ENCODE measurements around the gene CCT6A. TPM values are rescaled to one million over a fixed set of nuclear protein-coding genes. Genes with fewer than 3 reads are reported as not detected.
"Not testable (repeated sequence)": the region's sequence is repeated elsewhere in the genome, so short reads cannot be mapped to it uniquely, and the experiment has no call there.

The CCT6A gene
- total RNA-seq, 1 donor from 2014 or later: 77.3 TPM

DNA sequence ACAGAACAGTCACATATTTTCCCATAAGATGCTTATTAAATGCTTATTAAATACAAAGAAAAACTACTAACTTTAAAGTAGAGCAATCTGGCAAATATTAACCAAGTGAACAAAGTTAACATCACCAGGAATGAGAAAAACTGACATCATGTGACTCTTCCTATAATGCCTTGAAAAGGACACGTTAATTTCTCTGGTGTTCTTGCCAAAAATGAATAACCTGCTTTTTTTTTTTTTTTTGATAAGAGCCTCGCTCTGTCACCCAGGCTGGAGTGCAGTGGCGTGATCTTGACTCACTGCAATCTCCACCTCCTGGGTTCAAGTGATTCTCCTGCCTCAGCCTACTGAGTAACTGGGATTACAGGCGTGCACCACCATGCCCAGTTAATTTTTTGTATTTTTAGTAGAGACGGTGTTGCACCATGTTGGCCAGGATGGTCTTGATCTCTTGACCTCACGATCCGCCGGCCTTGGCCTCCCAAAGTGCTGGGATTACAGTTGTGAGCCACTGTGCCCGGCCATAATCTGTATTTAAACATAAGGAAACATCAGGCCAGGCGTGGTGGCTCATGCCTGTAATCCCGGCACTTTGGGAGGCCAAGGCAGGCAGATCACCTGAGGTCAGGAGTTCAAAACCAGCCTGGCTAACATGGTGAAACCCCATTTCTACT is 4.0 kb upstream of the CCT6A start:
- peak; percentile 31 for DNase-seq (ENCODE audit: low spot score)
- intact Hi-C loops (cut with DNase I); ATAC-seq: not testable (repeated sequence)

DNA sequence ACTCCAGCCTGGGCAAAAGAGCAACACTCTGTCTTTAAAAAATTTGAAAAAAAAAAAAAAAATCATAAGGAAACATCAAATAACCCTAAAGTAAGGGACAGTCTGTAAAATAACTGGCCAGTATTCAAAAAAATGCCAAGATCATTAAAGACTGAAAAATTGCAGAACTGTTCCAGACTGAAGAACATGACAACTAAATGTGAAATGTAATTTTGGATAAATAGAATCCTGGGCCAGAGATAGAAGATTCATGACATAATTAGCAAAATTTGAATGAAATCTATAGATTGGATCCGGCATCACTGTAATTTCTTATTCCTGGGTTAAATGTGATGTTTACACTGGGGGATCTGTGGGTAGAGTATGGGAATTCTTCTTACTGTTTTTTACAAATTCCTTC is 3.3 kb upstream of the CCT6A start:
- intact Hi-C loops (cut with DNase I): no loop called here
- ATAC-seq (no peak), DNase-seq (ENCODE audit: low spot score) (no peak)

DNA sequence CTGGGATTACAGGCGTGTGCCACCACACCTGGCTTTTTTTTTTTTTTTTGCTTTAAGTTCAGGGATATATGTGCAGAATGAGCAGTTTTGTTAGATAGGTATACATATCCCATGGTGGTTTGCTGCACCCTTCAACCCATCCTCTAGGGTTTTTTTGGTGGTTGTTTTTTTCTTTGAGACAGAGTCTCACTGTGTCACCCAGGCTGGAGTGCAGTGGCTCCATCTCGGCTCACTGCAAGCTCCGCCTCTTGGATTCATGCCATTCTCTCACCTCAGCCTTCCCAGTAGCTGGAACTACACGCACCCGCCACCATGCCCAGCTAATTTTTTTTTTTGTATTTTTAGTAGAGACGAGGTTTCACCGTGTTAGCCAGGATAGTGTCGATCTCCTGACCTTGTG is 2.8 kb upstream of the CCT6A start:
- intact Hi-C loops (cut with DNase I); ATAC-seq: not testable (repeated sequence)
- peak; percentile 55 for DNase-seq (ENCODE audit: low spot score)

DNA sequence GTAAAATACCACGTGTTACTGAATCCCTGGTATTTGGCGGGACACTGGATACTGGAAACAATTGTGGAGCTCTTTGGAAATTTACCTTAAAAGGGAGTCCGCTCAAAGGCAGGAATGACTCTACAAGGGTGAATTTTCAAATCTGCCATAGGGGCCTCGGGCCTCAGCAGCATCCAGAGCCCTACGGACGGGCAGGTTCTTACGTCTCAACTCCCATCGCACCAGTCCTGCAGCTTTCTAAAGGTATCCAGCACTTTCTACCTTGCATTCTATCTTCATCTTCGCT is 569 bp upstream of the CCT6A start:
- intact Hi-C loops (cut with DNase I): no loop called here
- no peak for DNase-seq (ENCODE audit: low spot score)
- no peak for ATAC-seq

DNA sequence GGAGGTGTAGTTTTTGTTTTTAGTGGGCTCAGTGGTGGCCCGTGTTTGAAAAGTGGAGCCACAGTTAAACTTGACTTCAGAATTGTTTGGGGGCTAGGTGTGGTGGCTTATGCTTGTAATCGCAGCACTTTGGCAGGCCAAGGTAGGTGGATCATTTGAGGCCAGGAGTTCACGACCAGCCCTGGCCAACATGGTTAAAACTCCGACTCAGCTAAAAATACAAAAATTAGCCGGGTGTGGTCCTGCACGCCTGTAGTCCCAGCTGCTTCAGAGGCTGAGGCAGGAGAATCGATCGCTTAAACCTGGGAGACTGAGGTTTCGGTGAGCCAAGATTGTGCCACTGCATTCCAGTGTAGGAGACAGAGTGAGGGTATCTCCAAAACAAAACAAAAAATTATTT is 1.8 kb downstream of the CCT6A start:
- intact Hi-C loops (cut with DNase I): no loop called here
- peak; percentile 21 for DNase-seq (ENCODE audit: low spot score)
- ATAC-seq: no peak

DNA sequence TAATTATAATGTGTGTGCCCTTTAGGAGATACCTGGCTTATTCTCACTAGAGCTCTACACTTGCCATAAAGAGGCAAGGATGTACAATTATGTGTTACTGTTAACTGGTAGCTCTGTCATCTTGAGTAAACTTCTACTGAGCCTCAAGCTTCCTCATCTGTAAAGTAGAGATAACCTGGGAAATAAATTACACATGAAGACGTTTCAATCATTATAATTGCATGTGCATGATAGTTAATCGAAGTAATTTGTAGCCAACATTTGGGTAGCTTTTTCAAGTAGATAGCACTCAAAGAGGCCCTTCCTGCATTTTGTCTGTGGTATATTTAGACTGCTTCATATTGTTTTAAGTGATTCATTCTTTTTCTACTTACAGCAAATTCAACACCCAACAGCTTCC is 2.4 kb downstream of the CCT6A start:
- intact Hi-C loops (cut with DNase I): no loop called here
- no peak for ATAC-seq

DNA sequence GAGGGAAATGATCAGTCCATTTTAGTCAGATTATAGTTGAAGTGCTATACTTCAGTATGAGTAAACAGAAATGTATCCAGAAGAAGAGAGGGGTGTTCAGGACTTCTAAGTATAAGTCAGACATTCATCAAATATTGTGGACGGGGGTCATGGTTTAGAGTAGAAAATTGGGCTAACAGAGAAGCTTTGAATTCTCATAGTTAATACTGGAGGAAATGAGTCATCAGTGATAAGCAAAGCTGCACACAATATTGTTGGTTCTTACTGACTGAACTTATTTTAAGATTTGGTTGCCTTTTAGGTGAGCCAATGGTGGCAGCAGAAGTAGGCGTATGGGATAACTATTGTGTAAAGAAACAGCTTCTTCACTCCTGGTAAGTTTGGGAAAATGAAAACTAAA is 10.8 kb downstream of the CCT6A start:
- intact Hi-C loops (cut with DNase I): no loop called here
- DNase-seq (ENCODE audit: low spot score) (no peak), ATAC-seq (no peak)

More for the DNA sequence above, 2.4 kb downstream of the CCT6A start:
- DNase-seq (ENCODE audit: low spot score): no peak

DNA sequence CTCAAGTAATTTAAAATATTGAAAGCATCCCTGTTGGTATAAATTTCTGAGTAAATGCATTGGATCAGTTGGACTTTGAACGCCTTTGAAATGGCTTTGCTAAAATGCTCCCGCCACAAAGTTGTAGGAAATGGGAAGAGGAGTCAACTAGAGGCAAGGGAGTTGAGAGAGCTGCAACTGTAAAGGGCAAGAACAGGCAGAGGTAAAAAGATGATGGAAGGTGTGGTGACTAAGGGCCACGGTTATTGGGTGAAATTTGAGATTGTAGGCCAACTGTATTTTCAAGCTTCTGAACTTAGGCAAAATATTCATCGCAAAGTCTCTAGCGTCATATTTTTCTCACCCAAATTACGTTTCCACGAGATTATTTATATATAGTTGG is 11.9 kb downstream of the CCT6A start:
- DNase-seq (ENCODE audit: low spot score): peak; percentile 4
- ATAC-seq: no peak
- intact Hi-C loops (cut with DNase I): no loop called here

DNA sequence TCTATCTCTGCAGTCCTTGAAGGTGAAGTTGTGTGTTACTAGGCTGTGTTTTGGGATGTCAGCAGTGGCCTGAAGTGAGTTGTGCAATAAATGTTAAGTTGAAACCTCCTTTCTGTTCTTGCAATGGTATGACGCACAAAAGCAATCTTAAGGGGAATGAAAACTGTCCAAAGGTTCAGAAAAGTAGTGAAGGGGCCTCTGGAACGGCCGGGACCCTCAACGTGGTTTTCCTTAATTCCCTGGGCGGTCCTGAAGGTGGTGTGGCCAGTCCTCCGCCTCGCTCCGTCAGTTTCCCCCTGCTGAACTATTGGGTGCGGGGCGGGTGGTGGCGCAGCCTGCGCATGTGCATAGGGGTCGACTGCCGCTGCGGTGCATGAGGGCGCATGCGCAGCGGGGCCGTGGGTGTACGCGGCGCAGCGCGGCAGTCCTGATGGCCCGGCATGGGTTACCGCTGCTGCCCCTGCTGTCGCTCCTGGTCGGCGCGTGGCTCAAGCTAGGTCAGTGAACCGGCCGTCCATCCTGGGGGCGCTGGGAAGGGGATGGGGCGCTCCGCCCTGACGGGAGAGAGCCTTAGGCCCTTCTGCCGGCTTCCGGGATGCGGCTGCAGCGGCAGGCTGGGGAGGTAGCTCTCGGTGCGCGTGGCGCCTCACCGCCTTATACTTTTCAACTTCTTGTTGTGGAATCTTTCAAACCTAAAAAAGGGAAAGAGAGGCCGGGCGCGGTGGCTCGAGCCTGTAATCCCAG is 12.5 kb downstream of the CCT6A start, which contains the start of gene SUMF2:
SUMF2 (plus strand) TSS at position 405 of the 744 bp plus-strand sequence; CDS start at position 431, 26 bp downstream.
- intact Hi-C loops (cut with DNase I): no loop called here

DNA sequence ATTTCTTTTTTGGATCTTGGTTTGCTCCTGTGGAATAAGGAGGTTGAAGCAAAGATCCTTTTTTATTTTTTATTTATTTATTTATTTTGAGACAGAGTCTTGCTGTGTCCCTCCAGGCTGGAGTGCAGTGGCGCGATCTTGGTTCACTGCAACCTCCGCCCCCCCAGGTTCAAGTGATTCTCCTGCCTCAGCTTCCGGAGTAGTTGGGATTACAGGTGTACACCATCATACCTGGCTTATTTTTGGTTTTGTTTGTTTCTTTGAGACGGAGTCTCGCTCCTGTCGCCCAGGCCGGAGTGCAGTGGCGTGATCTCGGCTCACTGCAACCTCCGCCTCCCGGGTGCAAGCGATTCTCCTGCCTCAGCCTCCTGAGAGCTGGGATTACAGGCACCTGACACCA is 14.8 kb downstream of the CCT6A start:
- ATAC-seq; intact Hi-C loops (cut with DNase I): not testable (repeated sequence)
- peak; percentile 49 for DNase-seq (ENCODE audit: low spot score)

More for the DNA sequence above, 12.5 kb downstream of the CCT6A start, which contains the start of gene SUMF2:
- DNase-seq (ENCODE audit: low spot score) (peak; percentile 95), ATAC-seq (peak; percentile 100)

DNA sequence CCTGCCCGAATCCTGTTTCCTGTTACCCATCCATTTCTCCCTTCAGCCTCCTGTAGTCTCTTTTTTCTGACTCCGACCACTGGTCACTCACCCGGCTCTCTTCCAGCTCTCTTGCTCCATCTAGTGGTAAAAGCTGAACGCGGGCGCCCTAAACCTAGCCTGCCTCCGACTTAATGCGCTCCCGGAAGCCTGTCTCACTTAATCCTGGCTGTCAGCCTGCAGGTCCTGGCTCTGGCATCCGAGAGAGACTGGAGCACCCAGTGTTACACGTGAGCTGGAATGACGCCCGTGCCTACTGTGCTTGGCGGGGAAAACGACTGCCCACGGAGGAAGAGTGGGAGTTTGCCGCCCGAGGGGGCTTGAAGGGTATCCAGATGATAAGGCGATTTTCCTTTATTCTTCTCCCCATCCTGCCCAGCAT is 22.8 kb downstream of the CCT6A start:
- DNase-seq (ENCODE audit: low spot score) (peak; percentile 89), ATAC-seq (peak; percentile 93)
- intact Hi-C loops (cut with DNase I): loop anchor here (10.0 kb wide), 2 partner anchors 70 to 430 kb away; no protein-coding TSS in a partner anchor

DNA sequence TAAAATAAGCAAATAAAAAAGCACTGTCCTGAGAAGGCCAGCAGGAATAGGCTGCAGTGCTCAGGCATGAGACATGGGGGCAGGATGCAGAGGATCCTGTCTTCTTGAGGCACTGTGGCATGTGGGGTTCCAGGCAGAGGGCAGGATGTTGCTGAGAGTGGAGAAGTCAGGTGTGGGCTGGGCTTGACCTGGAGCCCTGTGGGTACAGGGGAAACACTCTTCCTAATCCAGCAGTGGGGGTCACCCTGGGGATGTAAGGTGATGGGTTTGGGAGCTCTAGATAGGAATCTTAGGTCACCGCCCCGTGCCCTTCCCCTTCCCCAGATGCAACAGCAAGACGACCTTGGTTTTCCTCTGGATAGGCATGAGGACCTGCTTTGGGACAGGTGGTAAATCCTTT is 26.1 kb downstream of the CCT6A start:
- no peak for ATAC-seq
- DNase-seq (ENCODE audit: low spot score): peak; percentile 50
- intact Hi-C loops (cut with DNase I): loop anchor here (10.0 kb wide), 2 partner anchors 73 to 433 kb away; no protein-coding TSS in a partner anchor

DNA sequence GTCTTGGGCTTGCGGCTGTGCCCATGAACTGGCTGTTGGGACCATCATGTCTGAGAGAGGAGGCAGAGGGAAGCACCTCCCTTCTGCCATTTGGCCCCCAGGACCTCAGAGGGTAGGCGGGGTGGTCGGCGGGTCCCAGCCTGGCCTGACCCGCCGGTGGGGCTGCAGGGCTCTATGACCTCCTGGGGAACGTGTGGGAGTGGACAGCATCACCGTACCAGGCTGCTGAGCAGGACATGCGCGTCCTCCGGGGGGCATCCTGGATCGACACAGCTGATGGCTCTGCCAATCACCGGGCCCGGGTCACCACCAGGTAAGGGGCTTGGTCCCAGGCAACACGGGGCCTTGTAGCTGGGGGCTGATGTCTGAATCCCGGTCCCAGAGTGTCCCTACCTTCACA is 26.6 kb downstream of the CCT6A start:
- intact Hi-C loops (cut with DNase I): loop anchor here (10.0 kb wide), 2 partner anchors 73 to 433 kb away; no protein-coding TSS in a partner anchor
- DNase-seq (ENCODE audit: low spot score) (peak; percentile 50), ATAC-seq (no peak)

DNA sequence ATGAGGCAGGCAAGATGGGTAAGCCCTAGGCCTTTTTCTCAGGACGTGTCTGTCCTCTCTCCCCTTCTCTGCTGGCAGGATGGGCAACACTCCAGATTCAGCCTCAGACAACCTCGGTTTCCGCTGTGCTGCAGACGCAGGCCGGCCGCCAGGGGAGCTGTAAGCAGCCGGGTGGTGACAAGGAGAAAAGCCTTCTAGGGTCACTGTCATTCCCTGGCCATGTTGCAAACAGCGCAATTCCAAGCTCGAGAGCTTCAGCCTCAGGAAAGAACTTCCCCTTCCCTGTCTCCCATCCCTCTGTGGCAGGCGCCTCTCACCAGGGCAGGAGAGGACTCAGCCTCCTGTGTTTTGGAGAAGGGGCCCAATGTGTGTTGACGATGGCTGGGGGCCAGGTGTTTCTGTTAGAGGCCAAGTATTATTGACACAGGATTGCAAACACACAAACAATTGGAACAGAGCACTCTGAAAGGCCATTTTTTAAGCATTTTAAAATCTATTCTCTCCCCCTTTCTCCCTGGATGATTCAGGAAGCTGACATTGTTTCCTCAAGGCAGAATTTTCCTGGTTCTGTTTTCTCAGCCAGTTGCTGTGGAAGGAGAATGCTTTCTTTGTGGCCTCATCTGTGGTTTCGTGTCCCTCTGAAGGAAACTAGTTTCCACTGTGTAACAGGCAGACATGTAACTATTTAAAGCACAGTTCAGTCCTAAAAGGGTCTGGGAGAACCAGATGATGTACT is 28.1 kb downstream of the CCT6A start:
- intact Hi-C loops (cut with DNase I): loop anchor here (1.0 to 10.0 kb wide), 3 partner anchors 27 to 435 kb away; partner anchors contain the start of gene CHCHD2
- DNase-seq (ENCODE audit: low spot score): peak; percentile 83
- peak; percentile 85 for ATAC-seq

DNA sequence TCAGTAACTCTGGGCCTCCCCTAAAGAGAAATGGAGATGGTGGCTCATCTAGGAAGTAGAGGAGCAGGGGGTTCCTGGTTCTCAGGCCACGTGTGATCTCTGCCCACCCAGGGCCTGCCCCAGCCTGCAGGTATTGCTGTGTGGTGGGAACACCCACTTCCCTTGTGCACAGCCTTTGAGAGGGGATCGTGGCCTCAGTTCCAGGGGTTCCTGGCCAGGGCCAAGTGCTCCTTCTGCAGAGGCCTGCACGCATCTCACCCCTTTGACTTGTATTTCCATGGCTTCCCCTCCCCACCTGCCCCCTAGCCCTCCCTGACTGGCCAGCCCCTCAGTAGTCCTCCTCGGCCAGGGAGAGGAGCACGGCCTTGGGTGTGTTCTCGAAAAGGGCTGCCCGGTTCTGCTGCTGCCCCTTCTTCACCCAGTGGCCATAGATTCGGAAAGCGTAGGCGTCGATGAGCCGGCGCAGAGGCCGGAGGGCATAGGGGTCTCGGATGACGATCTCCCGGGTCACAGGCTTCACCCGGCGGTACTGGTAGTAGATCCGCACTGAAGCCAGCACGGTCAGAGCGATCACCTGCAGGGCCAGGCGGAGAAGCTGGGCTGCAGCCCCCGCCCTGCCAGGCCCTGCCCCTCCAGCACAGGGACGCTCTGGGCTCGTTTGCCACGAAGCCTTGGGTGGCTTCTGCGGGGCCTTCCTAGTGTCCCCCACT is 29.3 kb downstream of the CCT6A start:
- ATAC-seq; DNase-seq (ENCODE audit: low spot score): not testable (repeated sequence)
- intact Hi-C loops (cut with DNase I): loop anchor here (1.0 kb wide), 1 partner anchor 25 kb away; the partner anchor contains the start of gene CHCHD2

DNA sequence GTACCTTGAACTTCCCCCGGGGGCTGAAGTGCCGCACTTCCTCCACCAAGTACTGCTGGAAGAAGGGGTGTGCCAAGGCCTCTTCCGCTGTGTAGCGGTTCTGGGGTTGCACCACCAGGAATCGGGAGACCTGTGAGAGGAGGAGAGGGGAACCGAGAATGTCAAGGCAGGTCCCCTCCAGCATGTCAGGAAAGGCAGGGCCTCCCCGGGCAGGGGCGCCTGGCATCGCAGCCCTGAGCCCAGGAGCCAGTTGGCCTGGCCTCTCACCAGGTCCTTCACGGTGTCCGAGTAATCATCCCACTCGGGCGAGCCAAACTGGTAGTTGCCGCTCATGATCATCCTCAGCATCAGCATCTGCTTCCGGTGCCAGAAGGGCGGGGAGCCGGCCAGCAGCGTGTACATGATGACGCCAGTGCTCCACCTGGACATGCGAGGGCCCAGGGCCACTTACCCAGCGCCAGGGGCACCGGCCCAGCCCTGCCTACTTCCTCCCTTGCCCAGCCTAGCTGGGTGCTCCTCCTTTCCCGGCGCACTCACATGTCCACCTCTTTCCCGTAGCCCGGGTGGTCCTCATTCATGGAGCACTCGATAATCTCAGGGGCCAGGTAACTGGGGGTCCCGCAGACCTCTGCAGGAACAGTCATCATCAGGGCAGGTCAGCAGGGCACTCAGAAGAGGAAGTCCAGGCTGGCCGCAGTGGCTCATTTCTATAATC is 30.2 kb downstream of the CCT6A start:
- intact Hi-C loops (cut with DNase I): no loop called here
- ATAC-seq (no peak), DNase-seq (ENCODE audit: low spot score) (no peak)

DNA sequence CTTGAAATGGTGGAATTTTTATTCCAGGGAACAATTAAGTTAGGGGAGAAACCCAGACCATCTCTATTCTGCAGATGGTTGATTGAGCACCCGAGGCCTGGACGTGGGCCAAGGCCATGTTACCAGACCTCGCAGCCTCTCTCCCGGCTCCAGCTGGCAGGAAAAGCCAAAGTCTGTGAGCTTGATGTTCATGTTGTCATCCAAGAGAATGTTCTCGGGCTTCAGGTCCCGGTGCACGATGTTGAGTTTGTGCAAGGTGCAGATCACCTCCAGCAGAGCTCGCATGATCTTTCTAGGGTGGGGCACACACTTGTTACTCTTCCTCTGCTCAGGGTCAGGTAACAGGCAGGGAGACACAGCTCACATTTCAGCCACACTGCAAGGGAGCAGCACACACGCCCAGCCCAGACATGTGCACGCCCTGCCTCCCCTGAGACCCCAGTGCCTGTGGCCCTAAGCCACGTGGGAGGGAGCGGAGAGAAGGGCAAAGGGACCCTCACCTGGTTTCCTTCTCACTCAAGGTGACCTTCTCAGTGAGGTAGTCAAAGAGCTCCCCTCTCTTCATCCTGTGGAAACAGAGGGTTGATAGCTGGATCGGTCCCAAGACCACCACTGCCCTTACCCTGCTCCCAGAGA is 31.7 kb downstream of the CCT6A start:
- intact Hi-C loops (cut with DNase I): no loop called here
- ATAC-seq: no peak
- no peak for DNase-seq (ENCODE audit: low spot score)

DNA sequence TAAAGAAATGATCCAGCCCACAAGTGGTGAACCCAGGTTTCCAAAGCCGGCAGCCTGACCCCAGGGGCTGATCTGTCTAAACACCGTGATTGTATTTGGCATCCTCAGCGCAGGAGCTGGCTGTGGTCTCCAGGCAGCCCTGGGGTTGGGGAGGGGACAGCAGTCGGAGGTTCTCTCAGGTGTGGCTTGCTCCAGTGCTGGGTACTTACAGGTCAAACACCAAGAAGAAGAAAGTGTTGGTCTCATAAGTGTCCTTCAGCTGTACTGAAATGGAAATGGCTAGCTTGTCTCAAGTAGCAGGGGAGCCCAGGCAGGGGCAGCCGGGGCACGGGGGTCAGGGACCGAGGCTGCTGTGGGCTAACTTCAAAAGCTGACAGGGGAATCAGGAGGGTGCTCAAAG is 35.2 kb downstream of the CCT6A start:
- intact Hi-C loops (cut with DNase I): no loop called here
- no peak for DNase-seq (ENCODE audit: low spot score)
- no peak for ATAC-seq
